Panc1 (cell line): ENCODE measurements around the gene GYG2. TPM values are rescaled to one million over a fixed set of nuclear protein-coding genes. Genes with fewer than 3 reads are reported as not detected.

ENCODE experiments used
- ATAC-seq: fragments of 200-7000 bp; cut with Tn5 transposase; 2 replicates; pipeline ENCODE4 v1.9.1; 2020; ENCODE audit warnings: mild to moderate bottlenecking, moderate library complexity
- BruUV-seq: library from RNA; stranded (reverse); fragments of 400-500 nt; replicated peaks from 2 replicates; lab custom pipeline; 2021; lab: Mats Ljungman, UMichigan
- CTCF ChIA-PET: fragments of 300-600 bp; sonication (Branson Sonifier 250); formaldehyde crosslinking; loops from one replicate; lab custom pipeline; 2022; ENCODE audit warnings: antibody characterized with exemption; lab: Charles Lee
- POLR2A ChIA-PET: fragments of 300-600 bp; sonication (Branson Sonifier 250); formaldehyde crosslinking; loops from one replicate; lab custom pipeline; 2022; ENCODE audit warnings: antibody characterized with exemption; lab: Charles Lee
- DNase-seq: peaks from one replicate; pipeline ENCODE4 v3.0.0-alpha.2; 2010; ENCODE audit warnings: low read depth, low spot score
- H3K27ac ChIP-seq: 2 replicates; pipeline ENCODE4 v1.5.1; 2011; ENCODE audit warnings: mild to moderate bottlenecking, low read length, inconsistent platforms
- H3K27me3 ChIP-seq: fragments of 200-500 bp; sonication (Bioruptor generic); 2 replicates; pipeline ENCODE4 v1.6.0; 2014; ENCODE audit warnings: low read length, inconsistent platforms; ENCODE audit not compliant: control insufficient read depth, insufficient read depth
- H3K36me3 ChIP-seq: fragments of 200-500 bp; sonication (Bioruptor generic); 2 replicates; pipeline ENCODE4 v1.5.1; 2014; ENCODE audit warnings: inconsistent platforms, mild to moderate bottlenecking, low read length, moderate library complexity; ENCODE audit not compliant: control insufficient read depth, insufficient read depth
- H3K4me1 ChIP-seq: 2 replicates; pipeline ENCODE4 v1.5.1; 2011; ENCODE audit warnings: inconsistent platforms, mild to moderate bottlenecking, low read length, moderate library complexity; ENCODE audit not compliant: control insufficient read depth, insufficient read depth
- H3K4me3 ChIP-seq, 2 experiments: 2 replicates each; pipeline ENCODE4 v1.5.1; 2011 to 2012; ENCODE audit warnings: low read depth in 2 of 2, low read length in 2 of 2, mild to moderate bottlenecking in 2 of 2, inconsistent platforms in 1 of 2, moderate library complexity in 1 of 2
- H3K9me3 ChIP-seq: fragments of 200-500 bp; sonication (Bioruptor generic); 2 replicates; pipeline ENCODE4 v1.5.1; 2014; ENCODE audit warnings: low read depth, mild to moderate bottlenecking, inconsistent platforms, low read length, moderate library complexity; ENCODE audit not compliant: control insufficient read depth, insufficient read depth
- POLR2AphosphoS5 ChIP-seq: IDR thresholded peaks from 2 replicates; pipeline ENCODE4 v1.6.1; 2012; ENCODE audit warnings: mild to moderate bottlenecking, low read depth, low read length, moderate library complexity
- REST ChIP-seq, 2 experiments: IDR thresholded peaks; 2 replicates each; pipeline ENCODE4 v1.6.1; 2011 to 2012; ENCODE audit warnings: low read depth in 2 of 2, control low read depth in 1 of 2, low read length in 1 of 2, mild to moderate bottlenecking in 1 of 2, moderate library complexity in 1 of 2; ENCODE audit not compliant: insufficient read depth in 1 of 2
- SIN3A ChIP-seq: IDR thresholded peaks from 2 replicates; pipeline ENCODE4 v1.6.1; 2012; ENCODE audit warnings: low read depth, mild to moderate bottlenecking, low read length, moderate library complexity, borderline replicate concordance; ENCODE audit not compliant: insufficient read depth
- TCF7L2 ChIP-seq: IDR thresholded peaks from 2 replicates; pipeline ENCODE4 v1.6.1; 2011; ENCODE audit warnings: mild to moderate bottlenecking, low read depth, low read length, inconsistent platforms
- in situ Hi-C: cut with HindIII; loops from 2 replicates; pipeline ENCODE4 v1.10.0; 2016; ENCODE audit warnings: low sequenced_read_pairs, low pct_unique_long_range_greater_than_20kb
- intact Hi-C: fragments of 100-400 bp; cut with micrococcal nuclease; formaldehyde crosslinking; loops from one replicate; pipeline ENCODE4 v1.10.0; 2022; ENCODE audit not compliant: unreplicated experiment
- total RNA-seq: library from RNA; stranded (reverse); gene quantifications from one replicate; pipeline ENCODE4 v1.2.1, GENCODE V29; 2021; ENCODE audit not compliant: unreplicated experiment
- TF ChIP-seq, protein P1 (sequence below): fragments of 450-650 bp; IDR thresholded peaks from 2 replicates; pipeline ENCODE4 v1.5.1; 2017; ENCODE audit warnings: mild to moderate bottlenecking

The GYG2 gene
- total RNA-seq, 1 experiment from 2014 or later = 0.85 TPM

GRCh38 chrX:2862404-2862803 is 33.7 kb downstream of the GYG2 start:
- H3K27ac ChIP-seq = no peak overlapping the region
- H3K27me3 ChIP-seq = no peaks in the 10 kb centered on the region
- POLR2A ChIA-PET = no interaction called here
- no peak for TF ChIP-seq SIN3A
- no peak for TF ChIP-seq REST (IDR thresholded peaks at IDR 0.05; ENCODE audit: insufficient read depth in 1 of 2, low read depth in 2 of 2, low read length in 1 of 2)
- TF ChIP-seq, protein P1, sequence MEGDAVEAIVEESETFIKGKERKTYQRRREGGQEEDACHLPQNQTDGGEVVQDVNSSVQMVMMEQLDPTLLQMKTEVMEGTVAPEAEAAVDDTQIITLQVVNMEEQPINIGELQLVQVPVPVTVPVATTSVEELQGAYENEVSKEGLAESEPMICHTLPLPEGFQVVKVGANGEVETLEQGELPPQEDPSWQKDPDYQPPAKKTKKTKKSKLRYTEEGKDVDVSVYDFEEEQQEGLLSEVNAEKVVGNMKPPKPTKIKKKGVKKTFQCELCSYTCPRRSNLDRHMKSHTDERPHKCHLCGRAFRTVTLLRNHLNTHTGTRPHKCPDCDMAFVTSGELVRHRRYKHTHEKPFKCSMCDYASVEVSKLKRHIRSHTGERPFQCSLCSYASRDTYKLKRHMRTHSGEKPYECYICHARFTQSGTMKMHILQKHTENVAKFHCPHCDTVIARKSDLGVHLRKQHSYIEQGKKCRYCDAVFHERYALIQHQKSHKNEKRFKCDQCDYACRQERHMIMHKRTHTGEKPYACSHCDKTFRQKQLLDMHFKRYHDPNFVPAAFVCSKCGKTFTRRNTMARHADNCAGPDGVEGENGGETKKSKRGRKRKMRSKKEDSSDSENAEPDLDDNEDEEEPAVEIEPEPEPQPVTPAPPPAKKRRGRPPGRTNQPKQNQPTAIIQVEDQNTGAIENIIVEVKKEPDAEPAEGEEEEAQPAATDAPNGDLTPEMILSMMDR = no peak
- TF ChIP-seq TCF7L2 = no peak
- TF ChIP-seq POLR2AphosphoS5 = no peak
- in situ Hi-C loops (no loop called here), intact Hi-C loops (no loop called here)
- DNase-seq (no peak), ATAC-seq (no peak)
- no peaks in the 10 kb centered on the region for H3K9me3 ChIP-seq
- H3K4me3 ChIP-seq = no peak overlapping the region
- CTCF ChIA-PET = no interaction called here
- no peaks in the 10 kb centered on the region for H3K4me1 ChIP-seq
- no TSS peak for BruUV-seq
- H3K36me3 ChIP-seq = no peaks in the 10 kb centered on the region

DNA sequence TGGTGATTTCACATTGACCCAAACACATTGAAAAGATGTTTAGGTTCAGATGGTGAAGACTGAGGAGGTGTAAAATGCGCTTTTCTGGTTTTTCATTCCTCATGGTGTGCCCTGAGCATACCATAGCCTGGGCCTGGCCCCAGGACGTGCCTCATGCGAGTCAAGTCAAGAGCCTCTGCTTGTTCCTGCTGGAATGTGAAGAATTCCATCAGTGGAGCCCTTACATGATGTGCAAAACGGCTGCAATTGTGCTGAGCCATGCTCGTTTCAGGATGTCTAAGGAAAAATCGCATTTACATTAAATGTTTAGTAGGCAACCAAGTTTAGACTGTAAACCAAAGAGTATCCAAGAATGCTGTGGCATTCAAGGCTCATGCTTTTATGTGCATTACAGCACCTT is 34.9 kb downstream of the GYG2 start:
- POLR2A ChIA-PET = no interaction called here
- CTCF ChIA-PET = no interaction called here
- Histone ChIP-seq H3K9me3 (no peaks in the 10 kb centered on the region), H3K27me3 (no peaks in the 10 kb centered on the region), H3K4me1 (no peaks in the 10 kb centered on the region), H3K36me3 (no peaks in the 10 kb centered on the region), H3K4me3 (no peak overlapping the region), H3K27ac (no peak overlapping the region)
- DNase-seq = no peak
- intact Hi-C loops (no loop called here), in situ Hi-C loops (no loop called here)
- TF ChIP-seq TCF7L2 (no peak), SIN3A (no peak), POLR2AphosphoS5 (no peak), REST (IDR thresholded peaks at IDR 0.05; ENCODE audit: insufficient read depth in 1 of 2, low read depth in 2 of 2, low read length in 1 of 2) (no peak)
- TF ChIP-seq, protein P1 = no peak
- no TSS peak for BruUV-seq
- ATAC-seq = no peak
